GM12891 (cell line): Measurements from ENCODE around the gene FPGS.

Experiments used
- PAX5 ChIP-seq: IDR thresholded peaks from 2 replicates; pipeline ENCODE4 v1.6.1; 2011; ENCODE audit warnings: low read length, moderate library complexity, mild to moderate bottlenecking; ENCODE audit not compliant: insufficient read depth, severe bottlenecking
- POLR2A ChIP-seq: IDR thresholded peaks from 2 replicates; pipeline ENCODE4 v1.6.1; 2011; ENCODE audit warnings: low read depth, low read length, control low read depth
- POLR2AphosphoS5 ChIP-seq: IDR thresholded peaks from 2 replicates; pipeline ENCODE4 v1.6.1; 2011; ENCODE audit warnings: low read depth, low read length, control low read depth
- POU2F2 ChIP-seq: IDR thresholded peaks from 2 replicates; pipeline ENCODE4 v1.6.1; 2011; ENCODE audit warnings: low read depth, mild to moderate bottlenecking, control low read depth, low read length, moderate library complexity
- SPI1 ChIP-seq: IDR thresholded peaks from 2 replicates; pipeline ENCODE4 v1.6.1; 2011; ENCODE audit warnings: low read depth, low read length, control low read depth
- TAF1 ChIP-seq: IDR thresholded peaks from 2 replicates; pipeline ENCODE4 v1.6.1; 2011; ENCODE audit warnings: low read depth, low read length, control low read depth

- TF ChIP-seq POLR2A (no peak), POU2F2 (no peak), POLR2AphosphoS5 (no peak), TAF1 (no peak), SPI1 (no peak), PAX5 (no peak)
Observed at GRCh38 chr9:127762111-127762676, 40.5 kb upstream of the FPGS start.
